Mesothelial cell of epicardium (in vitro differentiated cells): ENCODE measurements around the gene GRM7. TPM values are rescaled to one million over a fixed set of nuclear protein-coding genes. Genes with fewer than 3 reads are reported as not detected.

ENCODE experiments used
- DNase-seq, 2 experiments: peaks; one replicate each; pipeline ENCODE4 v3.0.0; 2021; ENCODE audit warnings: low spot score in 2 of 2; ENCODE audit not compliant: unreplicated experiment in 2 of 2
- H3K27ac Mint-ChIP-seq: 2 replicates; pipeline ENCODE4 v1.8.0; 2021; ENCODE audit warnings: mixed read lengths
- H3K27me3 Mint-ChIP-seq: 2 replicates; pipeline ENCODE4 v1.8.0; 2021; ENCODE audit warnings: low read depth, mixed read lengths
- H3K36me3 Mint-ChIP-seq: 2 replicates; pipeline ENCODE4 v1.8.0; 2021; ENCODE audit warnings: mixed read lengths
- H3K4me1 Mint-ChIP-seq: 2 replicates; pipeline ENCODE4 v1.8.0; 2021; ENCODE audit warnings: mixed read lengths
- H3K4me3 Mint-ChIP-seq: 2 replicates; pipeline ENCODE4 v1.8.0; 2021; ENCODE audit warnings: mild to moderate bottlenecking, moderate library complexity, mixed read lengths
- H3K9me3 Mint-ChIP-seq: 2 replicates; pipeline ENCODE4 v1.8.0; 2021; ENCODE audit warnings: mixed read lengths
- CTCF ChIP-seq: fragments of 200-600 bp; sonication (generic); IDR thresholded peaks from one replicate; pipeline ENCODE4 v1.5.0; 2021; ENCODE audit warnings: antibody characterized with exemption; ENCODE audit not compliant: unreplicated experiment
- total RNA-seq: library from RNA; stranded (reverse); gene quantifications from 3 replicates; pipeline ENCODE4 v1.2.1, GENCODE V29; 2021

Gene GRM7
- total RNA-seq, 1 donor from 2014 or later, result 0.69 TPM

DNA sequence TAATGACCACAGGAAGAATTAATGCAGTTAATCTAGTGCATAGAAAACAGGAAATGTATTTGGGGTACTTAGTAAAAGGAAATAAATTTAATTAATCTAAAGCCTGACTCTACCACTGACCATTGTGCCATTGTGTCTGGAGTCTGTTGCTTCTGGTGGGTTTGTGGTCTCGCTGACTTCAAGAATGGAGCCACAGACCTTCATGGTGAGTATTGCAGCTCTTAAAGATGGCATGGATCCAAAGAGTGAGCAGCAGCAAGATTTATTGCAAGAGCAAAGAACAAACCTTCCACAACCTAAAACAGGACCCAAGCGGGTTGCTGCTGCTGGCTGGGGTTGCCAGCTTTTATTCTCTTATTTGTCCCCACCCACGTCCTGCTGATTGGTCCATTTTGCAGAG is 929.2 kb downstream of the GRM7 start:
- Mint-ChIP-seq H3K27me3 (no peaks in the 10 kb centered on the region), H3K36me3 (no peaks in the 10 kb centered on the region), H3K4me1 (no peaks in the 10 kb centered on the region), H3K27ac (no peak overlapping the region), H3K4me3 (no peak overlapping the region), H3K9me3 (peaks cover 5% of the 10 kb centered on the region)
- no peak for DNase-seq
- no peak for TF ChIP-seq CTCF
